ENCODE measurements around the gene RUNX2. TPM values are rescaled to one million over a fixed set of nuclear protein-coding genes. Genes with fewer than 3 reads are reported as not detected.

RUNX2 gene
- total and polyA plus RNA-seq, 2 donors (not counting 1 experiment from before 2014, with no cell fraction given), result 1.3 to 2.4 TPM

DNA sequence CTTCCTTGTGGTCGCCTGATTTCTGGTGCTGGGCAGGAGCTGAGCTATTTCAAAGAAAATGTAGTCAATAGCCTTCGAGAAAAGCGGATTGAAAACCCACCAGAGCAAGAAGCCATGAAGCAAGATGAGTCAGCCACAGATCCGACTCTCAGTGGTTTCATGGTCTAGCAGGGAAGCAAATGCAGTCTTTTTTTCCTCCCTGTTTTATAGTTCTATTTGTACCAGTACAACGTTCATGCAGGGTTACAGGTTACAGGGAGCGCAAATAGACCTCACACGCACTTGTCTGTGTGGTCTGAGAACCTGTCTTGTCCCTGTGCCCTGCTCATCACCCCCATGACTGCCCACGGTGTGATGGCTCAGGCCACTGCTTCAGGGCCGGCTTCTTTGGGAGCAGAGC, 359.4 kb downstream of the RUNX2 start:
- Mint-ChIP-seq H3K4me3 (peak overlapping the region; percentile 51), H3K27me3 (peaks cover 7% of the 10 kb centered on the region), H3K9me3 (ENCODE audit: insufficient read depth) (peaks cover 2% of the 10 kb centered on the region), H3K27ac (no peak overlapping the region), H3K4me1 (peaks cover 20% of the 10 kb centered on the region)
- CTCF ChIA-PET, result no interaction called here
- DNase-seq, result peak; percentile 51
- Histone ChIP-seq H4K20me1 (ENCODE audit: control insufficient read depth, insufficient read depth, low read length, poor library complexity, severe bottlenecking) (no peaks in the 10 kb centered on the region), H3K4me1 (ENCODE audit: control insufficient read depth in 2 of 2, insufficient read depth in 2 of 2, low read length in 2 of 2) (peaks cover 13 to 16% of the 10 kb centered on the region in 2 donors), H3K79me2 (ENCODE audit: control insufficient read depth, insufficient read depth, low read length) (no peaks in the 10 kb centered on the region), H2AFZ (ENCODE audit: insufficient read depth, low read depth, low read length, poor library complexity, severe bottlenecking) (no peak overlapping the region), H3K9ac (ENCODE audit: low read length) (no peak overlapping the region), H3K36me3 (replicated peaks in 1 of 2; ENCODE audit: control extremely low read depth in 1 of 2, control insufficient read depth in 1 of 2, extremely low read depth in 1 of 2, insufficient read depth in 2 of 2, low read length in 1 of 2) (no peaks in the 10 kb centered on the region), H3K4me2 (replicated peaks; ENCODE audit: low read depth, low read length, poor library complexity, severe bottlenecking) (peak overlapping the region; percentile 41), H3K9me3 (ENCODE audit: control extremely low read depth in 1 of 3, control insufficient read depth in 2 of 3, insufficient read depth in 1 of 3, low read length in 2 of 3) (peaks cover 2 to 18% (median 13%) of the 10 kb centered on the region in 3 donors), H3K27me3 (replicated peaks in 1 of 4; ENCODE audit: control extremely low read depth in 1 of 4, control insufficient read depth in 3 of 4, insufficient read depth in 4 of 4, low read length in 3 of 4) (peaks cover 0 to 14% (median 2%) of the 10 kb centered on the region in 4 experiments), H3K27ac (ENCODE audit: low read length in 2 of 2) (no peak overlapping the region), H3K4me3 (ENCODE audit: control extremely low read depth in 1 of 5, extremely low read depth in 1 of 5, insufficient read depth in 1 of 5, low read depth in 2 of 5, low read length in 4 of 5) (no peak overlapping the region)
- ATAC-seq (ENCODE audit: low read depth), result peak; percentile 80
- WGBS (ENCODE audit: insufficient coverage), result 28% methylated on average over 9 of the region's 9 CpGs
- TF ChIP-seq EZH2 (IDR thresholded peaks at IDR 0.05; ENCODE audit: borderline replicate concordance, insufficient read depth, low read depth, low read length, poor library complexity, severe bottlenecking), result no peak
- TF ChIP-seq, protein P1, sequence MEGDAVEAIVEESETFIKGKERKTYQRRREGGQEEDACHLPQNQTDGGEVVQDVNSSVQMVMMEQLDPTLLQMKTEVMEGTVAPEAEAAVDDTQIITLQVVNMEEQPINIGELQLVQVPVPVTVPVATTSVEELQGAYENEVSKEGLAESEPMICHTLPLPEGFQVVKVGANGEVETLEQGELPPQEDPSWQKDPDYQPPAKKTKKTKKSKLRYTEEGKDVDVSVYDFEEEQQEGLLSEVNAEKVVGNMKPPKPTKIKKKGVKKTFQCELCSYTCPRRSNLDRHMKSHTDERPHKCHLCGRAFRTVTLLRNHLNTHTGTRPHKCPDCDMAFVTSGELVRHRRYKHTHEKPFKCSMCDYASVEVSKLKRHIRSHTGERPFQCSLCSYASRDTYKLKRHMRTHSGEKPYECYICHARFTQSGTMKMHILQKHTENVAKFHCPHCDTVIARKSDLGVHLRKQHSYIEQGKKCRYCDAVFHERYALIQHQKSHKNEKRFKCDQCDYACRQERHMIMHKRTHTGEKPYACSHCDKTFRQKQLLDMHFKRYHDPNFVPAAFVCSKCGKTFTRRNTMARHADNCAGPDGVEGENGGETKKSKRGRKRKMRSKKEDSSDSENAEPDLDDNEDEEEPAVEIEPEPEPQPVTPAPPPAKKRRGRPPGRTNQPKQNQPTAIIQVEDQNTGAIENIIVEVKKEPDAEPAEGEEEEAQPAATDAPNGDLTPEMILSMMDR (IDR thresholded peaks at IDR 0.05), result no peak
- POLR2A ChIA-PET, result no interaction called here
- intact Hi-C loops (cut with micrococcal nuclease), result no loop called here

DNA sequence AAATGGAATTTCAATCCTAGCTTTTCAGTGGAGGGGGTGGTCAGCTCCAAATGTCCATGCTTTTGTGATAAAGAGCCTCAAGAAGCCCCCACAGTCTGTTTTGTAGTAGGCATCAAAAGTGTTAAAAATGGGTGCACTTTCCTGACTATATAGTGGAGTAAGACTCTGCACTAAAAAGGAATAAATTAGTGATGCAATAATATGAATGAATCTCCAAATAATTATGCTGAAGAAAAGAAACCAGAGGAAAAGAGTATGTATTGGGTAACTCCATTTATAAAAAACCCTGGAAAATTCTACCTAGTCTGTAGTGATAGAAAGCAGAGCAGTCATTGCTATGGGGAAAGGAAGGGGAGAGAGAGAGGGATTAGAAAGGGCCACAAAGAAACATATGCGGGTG, 360.1 kb downstream of the RUNX2 start:
- Histone ChIP-seq H3K4me3 (ENCODE audit: control extremely low read depth in 1 of 5, extremely low read depth in 1 of 5, insufficient read depth in 1 of 5, low read depth in 2 of 5, low read length in 4 of 5) (no peak overlapping the region), H3K27ac (ENCODE audit: low read length in 2 of 2) (no peak overlapping the region), H2AFZ (ENCODE audit: insufficient read depth, low read depth, low read length, poor library complexity, severe bottlenecking) (no peak overlapping the region), H3K9me3 (ENCODE audit: control extremely low read depth in 1 of 3, control insufficient read depth in 2 of 3, insufficient read depth in 1 of 3, low read length in 2 of 3) (peaks cover 2 to 12% (median 10%) of the 10 kb centered on the region in 3 donors), H3K79me2 (ENCODE audit: control insufficient read depth, insufficient read depth, low read length) (no peaks in the 10 kb centered on the region), H3K27me3 (replicated peaks in 1 of 4; ENCODE audit: control extremely low read depth in 1 of 4, control insufficient read depth in 3 of 4, insufficient read depth in 4 of 4, low read length in 3 of 4) (peaks cover 0 to 14% (median 2%) of the 10 kb centered on the region in 4 experiments), H3K9ac (ENCODE audit: low read length) (no peak overlapping the region), H3K36me3 (replicated peaks in 1 of 2; ENCODE audit: control extremely low read depth in 1 of 2, control insufficient read depth in 1 of 2, extremely low read depth in 1 of 2, insufficient read depth in 2 of 2, low read length in 1 of 2) (no peaks in the 10 kb centered on the region), H4K20me1 (ENCODE audit: control insufficient read depth, insufficient read depth, low read length, poor library complexity, severe bottlenecking) (no peaks in the 10 kb centered on the region), H3K4me2 (replicated peaks; ENCODE audit: low read depth, low read length, poor library complexity, severe bottlenecking) (peak overlapping the region; percentile 41), H3K4me1 (ENCODE audit: control insufficient read depth in 2 of 2, insufficient read depth in 2 of 2, low read length in 2 of 2) (peaks cover 13 to 16% of the 10 kb centered on the region in 2 donors)
- H3K27me3 Mint-ChIP-seq, result peaks cover 7% of the 10 kb centered on the region
- no CpG with 5 or more reads among the region's 1 CpG for WGBS (ENCODE audit: insufficient coverage)
- peaks cover 20% of the 10 kb centered on the region for H3K4me1 Mint-ChIP-seq
- H3K9me3 Mint-ChIP-seq (ENCODE audit: insufficient read depth), result peaks cover 2% of the 10 kb centered on the region
- no peak overlapping the region for H3K27ac Mint-ChIP-seq
- CTCF ChIA-PET, result no interaction called here
- no peak for TF ChIP-seq EZH2 (IDR thresholded peaks at IDR 0.05; ENCODE audit: borderline replicate concordance, insufficient read depth, low read depth, low read length, poor library complexity, severe bottlenecking)
- TF ChIP-seq, protein P1 (IDR thresholded peaks at IDR 0.05), result no peak
- POLR2A ChIA-PET, result no interaction called here
- H3K4me3 Mint-ChIP-seq, result no peak overlapping the region
- DNase-seq (no peak), ATAC-seq (ENCODE audit: low read depth) (no peak)
- intact Hi-C loops (cut with micrococcal nuclease), result no loop called here
